ENCODE measurements around the gene CD109.

DNA sequence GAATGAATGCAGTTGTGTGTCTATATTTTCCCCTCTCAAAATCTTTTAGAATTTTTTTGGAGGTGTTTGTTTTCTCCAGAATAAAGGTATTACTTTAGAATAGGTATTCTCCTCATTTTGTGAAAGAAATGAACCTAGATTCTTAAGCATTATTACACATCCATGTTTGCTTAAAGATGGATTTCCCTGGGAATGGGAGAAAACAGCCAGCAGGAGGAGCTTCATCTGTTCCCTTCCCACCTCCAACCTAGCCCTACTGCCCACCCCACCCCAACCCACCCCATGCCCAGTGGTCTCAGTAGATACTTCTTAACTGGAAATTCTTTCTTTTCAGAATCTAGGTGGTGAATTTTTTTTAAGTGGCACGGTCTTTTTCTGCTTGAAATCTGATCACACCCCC lies 127.8 kb downstream of the CD109 start:
- TF ChIP-seq EGR1 (IDR thresholded peaks at IDR 0.05) (no peak), RAD21 (IDR thresholded peaks at IDR 0.05; ENCODE audit: low read depth) (no peak), TAF1 (IDR thresholded peaks at IDR 0.05; ENCODE audit: low read depth) (no peak), YY1 (IDR thresholded peaks at IDR 0.05; ENCODE audit: low read depth) (no peak), NFIC (IDR thresholded peaks at IDR 0.05) (no peak), FOXM1 (IDR thresholded peaks at IDR 0.05; ENCODE audit: borderline replicate concordance, low read depth) (no peak), EP300 (IDR thresholded peaks at IDR 0.05; ENCODE audit: borderline replicate concordance) (no peak), CEBPB (IDR thresholded peaks at IDR 0.05) (no peak), REST (IDR thresholded peaks at IDR 0.05; ENCODE audit: low read depth) (no peak), TEAD4 (IDR thresholded peaks at IDR 0.05) (no peak), CREB1 (IDR thresholded peaks at IDR 0.05; ENCODE audit: low read depth) (no peak)
- TF ChIP-seq, protein P1, sequence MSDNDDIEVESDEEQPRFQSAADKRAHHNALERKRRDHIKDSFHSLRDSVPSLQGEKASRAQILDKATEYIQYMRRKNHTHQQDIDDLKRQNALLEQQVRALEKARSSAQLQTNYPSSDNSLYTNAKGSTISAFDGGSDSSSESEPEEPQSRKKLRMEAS (IDR thresholded peaks at IDR 0.05): no peak
- TF ChIP-seq, protein P2, sequence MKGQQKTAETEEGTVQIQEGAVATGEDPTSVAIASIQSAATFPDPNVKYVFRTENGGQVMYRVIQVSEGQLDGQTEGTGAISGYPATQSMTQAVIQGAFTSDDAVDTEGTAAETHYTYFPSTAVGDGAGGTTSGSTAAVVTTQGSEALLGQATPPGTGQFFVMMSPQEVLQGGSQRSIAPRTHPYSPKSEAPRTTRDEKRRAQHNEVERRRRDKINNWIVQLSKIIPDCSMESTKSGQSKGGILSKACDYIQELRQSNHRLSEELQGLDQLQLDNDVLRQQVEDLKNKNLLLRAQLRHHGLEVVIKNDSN (IDR thresholded peaks at IDR 0.05): no peak

All from Ishikawa (cell line).